NCI-H2107 (cell line): ENCODE data around the gene ZNF511.

Experiments
- DNase-seq: peaks from one replicate; lab custom pipeline; 2025; lab: John Stamatoyannopoulos, UW

The ZNF511 gene

GRCh38 chr10:133292919-133293809 is 15.6 kb upstream of the ZNF511 start:
- DNase-seq = no peak

- DNase-seq = no peak
These were observed 14.9 kb upstream of the ZNF511 start for GRCh38 chr10:133293810-133294119.

- no peak for DNase-seq
These were observed 14.5 kb upstream of the ZNF511 start for GRCh38 chr10:133294189-133294588.

- DNase-seq = no peak
These were observed 13.0 kb upstream of the ZNF511 start for GRCh38 chr10:133295426-133296320.

GRCh38 chr10:133297504-133297903 is 11.2 kb upstream of the ZNF511 start:
- DNase-seq = no peak

GRCh38 chr10:133298466-133298865 is 10.2 kb upstream of the ZNF511 start:
- DNase-seq = no peak

GRCh38 chr10:133299224-133299623 is 9.5 kb upstream of the ZNF511 start:
- no peak for DNase-seq

- no peak for DNase-seq
These were observed 9.0 kb upstream of the ZNF511 start for GRCh38 chr10:133299738-133300137.

- DNase-seq = no peak
These were observed 6.5 kb upstream of the ZNF511 start for GRCh38 chr10:133302230-133302629.

- DNase-seq = no peak
These were observed 5.5 kb upstream of the ZNF511 start for GRCh38 chr10:133303206-133303605.

GRCh38 chr10:133306097-133306476 is 2.6 kb upstream of the ZNF511 start:
- DNase-seq = no peak

- no peak for DNase-seq
These were observed 1.8 kb upstream of the ZNF511 start for GRCh38 chr10:133306941-133307379.

GRCh38 chr10:133307776-133308420 is 816 bp upstream of the ZNF511 start:
- no peak for DNase-seq

- DNase-seq = peak; percentile 32
These were observed 496 bp downstream of the ZNF511 start for GRCh38 chr10:133309100-133309719.

- DNase-seq = no peak
These were observed 1.1 kb downstream of the ZNF511 start for GRCh38 chr10:133309720-133310398.

GRCh38 chr10:133310399-133310755 is 1.7 kb downstream of the ZNF511 start:
- DNase-seq = no peak

- no peak for DNase-seq
These were observed 2.1 kb downstream of the ZNF511 start for GRCh38 chr10:133310789-133311188.

GRCh38 chr10:133311570-133311969 is 2.9 kb downstream of the ZNF511 start:
- DNase-seq = no peak

GRCh38 chr10:133312016-133312768 is 3.5 kb downstream of the ZNF511 start:
- no peak for DNase-seq

GRCh38 chr10:133312769-133313145 is 4.0 kb downstream of the ZNF511 start:
- DNase-seq = no peak

GRCh38 chr10:133313192-133313591 is 4.5 kb downstream of the ZNF511 start:
- no peak for DNase-seq
